Upper lobe of right lung (tissue), 1 donor: ENCODE data around the gene UGT2B7. TPM values are rescaled to one million over a fixed set of nuclear protein-coding genes. Genes with fewer than 3 reads are reported as not detected.
"Not testable (repeated sequence)": the region's sequence is repeated elsewhere in the genome, so short reads cannot be mapped to it uniquely, and the experiment has no call there.

Experiments
- ATAC-seq: fragments of 200-7000 bp; cut with Tn5 transposase; one replicate; pipeline ENCODE4 v1.9.1; 2020; ENCODE audit warnings: mild to moderate bottlenecking, moderate library complexity
- DNase-seq: peaks from one replicate; pipeline ENCODE4 v3.0.0-alpha.2; 2020
- H3K27ac ChIP-seq: fragments of 200-600 bp; one replicate; pipeline ENCODE4 v1.8.0; 2022
- H3K27me3 ChIP-seq: fragments of 200-600 bp; one replicate; pipeline ENCODE4 v1.8.0; 2022; ENCODE audit warnings: mild to moderate bottlenecking
- H3K36me3 ChIP-seq: fragments of 200-600 bp; one replicate; pipeline ENCODE4 v1.8.0; 2022
- H3K4me1 ChIP-seq: fragments of 200-600 bp; one replicate; pipeline ENCODE4 v1.8.0; 2022
- H3K4me3 ChIP-seq: fragments of 200-600 bp; one replicate; pipeline ENCODE4 v1.8.0; 2022; ENCODE audit warnings: mild to moderate bottlenecking
- H3K9me3 ChIP-seq: fragments of 200-600 bp; one replicate; pipeline ENCODE4 v1.8.0; 2022
- CTCF ChIP-seq: fragments of 200-600 bp; IDR thresholded peaks from one replicate; pipeline ENCODE4 v1.8.0; 2022; ENCODE audit warnings: antibody characterized with exemption
- intact Hi-C: fragments of 100-400 bp; cut with DNase I; formaldehyde crosslinking; loops from one replicate; pipeline ENCODE4 v1.11.0; 2022
- total RNA-seq: library from RNA; stranded (reverse); fragmentation: NEBNext Ultra II Directional; extraction: Animal tissue kit (Norgen Biotek cat#: 25700); gene quantifications from one replicate; pipeline ENCODE4 v1.2.1, GENCODE V29; 2021
- donor health status: DM: no; HTN: yes; CAD: no; lungs with severe emphysema.

The UGT2B7 gene
- total RNA-seq, 1 donor from 2014 or later = 0.96 TPM

- no peaks in the 10 kb centered on the region for H3K9me3 ChIP-seq
- intact Hi-C loops = no loop called here
- ATAC-seq = no peak
These were observed 8.5 kb downstream of the UGT2B7 start for GRCh38 chr4:69104719-69105275.

GRCh38 chr4:69115151-69115850, 19.0 kb downstream of the UGT2B7 start:
- H3K4me1 ChIP-seq, H3K27me3 ChIP-seq, H3K36me3 ChIP-seq, H3K4me3 ChIP-seq, intact Hi-C loops, H3K27ac ChIP-seq, ATAC-seq, H3K9me3 ChIP-seq: not testable (repeated sequence)
- DNase-seq = peak; percentile 55

More at GRCh38 chr4:69104719-69105275, 8.5 kb downstream of the UGT2B7 start:
- no peak for TF ChIP-seq CTCF
- H3K4me1 ChIP-seq = no peaks in the 10 kb centered on the region
- no peak overlapping the region for H3K27ac ChIP-seq
- no peaks in the 10 kb centered on the region for H3K27me3 ChIP-seq
- H3K4me3 ChIP-seq = no peak overlapping the region
- no peaks in the 10 kb centered on the region for H3K36me3 ChIP-seq
- no peak for DNase-seq

- H3K4me3 ChIP-seq = no peak overlapping the region
- H3K4me1 ChIP-seq = no peaks in the 10 kb centered on the region
- H3K9me3 ChIP-seq = no peaks in the 10 kb centered on the region
- no peaks in the 10 kb centered on the region for H3K36me3 ChIP-seq
- ATAC-seq (no peak), DNase-seq (no peak)
- H3K27me3 ChIP-seq = no peaks in the 10 kb centered on the region
- no peak for TF ChIP-seq CTCF
- no peak overlapping the region for H3K27ac ChIP-seq
- intact Hi-C loops = no loop called here
These were observed 19.6 kb downstream of the UGT2B7 start for GRCh38 chr4:69115851-69116213.

- DNase-seq (no peak), ATAC-seq (no peak)
- no peaks in the 10 kb centered on the region for H3K4me1 ChIP-seq
- no peak for TF ChIP-seq CTCF
- H3K27me3 ChIP-seq = no peaks in the 10 kb centered on the region
- no peak overlapping the region for H3K4me3 ChIP-seq
- H3K36me3 ChIP-seq = no peaks in the 10 kb centered on the region
- H3K27ac ChIP-seq = no peak overlapping the region
- no peaks in the 10 kb centered on the region for H3K9me3 ChIP-seq
- intact Hi-C loops = no loop called here
These were observed 20.5 kb downstream of the UGT2B7 start for GRCh38 chr4:69116645-69117321.

GRCh38 chr4:69120870-69121269, 24.6 kb downstream of the UGT2B7 start:
- no peaks in the 10 kb centered on the region for H3K9me3 ChIP-seq
- H3K4me3 ChIP-seq = no peak overlapping the region
- intact Hi-C loops = no loop called here
- H3K27ac ChIP-seq = no peak overlapping the region
- DNase-seq = no peak
- no peaks in the 10 kb centered on the region for H3K27me3 ChIP-seq
- ATAC-seq = no peak
- no peaks in the 10 kb centered on the region for H3K4me1 ChIP-seq
- H3K36me3 ChIP-seq = no peaks in the 10 kb centered on the region
- TF ChIP-seq CTCF = no peak

GRCh38 chr4:69122476-69122875, 26.2 kb downstream of the UGT2B7 start:
- no peak for DNase-seq
- intact Hi-C loops = no loop called here
- no peak for ATAC-seq

More at GRCh38 chr4:69122476-69122875, 26.2 kb downstream of the UGT2B7 start:
- Histone ChIP-seq H3K9me3 (no peaks in the 10 kb centered on the region), H3K36me3 (no peaks in the 10 kb centered on the region), H3K4me1 (no peaks in the 10 kb centered on the region), H3K4me3 (no peak overlapping the region), H3K27ac (no peak overlapping the region), H3K27me3 (no peaks in the 10 kb centered on the region)
- TF ChIP-seq CTCF = no peak
